Measurements from ENCODE around the gene RBX1. TPM values are rescaled to one million over a fixed set of nuclear protein-coding genes. Genes with fewer than 3 reads are reported as not detected.

RBX1 gene
- 77.8 and 117 TPM in 2 replicates for total RNA-seq (ENCODE audit: low replicate concordance)

DNA sequence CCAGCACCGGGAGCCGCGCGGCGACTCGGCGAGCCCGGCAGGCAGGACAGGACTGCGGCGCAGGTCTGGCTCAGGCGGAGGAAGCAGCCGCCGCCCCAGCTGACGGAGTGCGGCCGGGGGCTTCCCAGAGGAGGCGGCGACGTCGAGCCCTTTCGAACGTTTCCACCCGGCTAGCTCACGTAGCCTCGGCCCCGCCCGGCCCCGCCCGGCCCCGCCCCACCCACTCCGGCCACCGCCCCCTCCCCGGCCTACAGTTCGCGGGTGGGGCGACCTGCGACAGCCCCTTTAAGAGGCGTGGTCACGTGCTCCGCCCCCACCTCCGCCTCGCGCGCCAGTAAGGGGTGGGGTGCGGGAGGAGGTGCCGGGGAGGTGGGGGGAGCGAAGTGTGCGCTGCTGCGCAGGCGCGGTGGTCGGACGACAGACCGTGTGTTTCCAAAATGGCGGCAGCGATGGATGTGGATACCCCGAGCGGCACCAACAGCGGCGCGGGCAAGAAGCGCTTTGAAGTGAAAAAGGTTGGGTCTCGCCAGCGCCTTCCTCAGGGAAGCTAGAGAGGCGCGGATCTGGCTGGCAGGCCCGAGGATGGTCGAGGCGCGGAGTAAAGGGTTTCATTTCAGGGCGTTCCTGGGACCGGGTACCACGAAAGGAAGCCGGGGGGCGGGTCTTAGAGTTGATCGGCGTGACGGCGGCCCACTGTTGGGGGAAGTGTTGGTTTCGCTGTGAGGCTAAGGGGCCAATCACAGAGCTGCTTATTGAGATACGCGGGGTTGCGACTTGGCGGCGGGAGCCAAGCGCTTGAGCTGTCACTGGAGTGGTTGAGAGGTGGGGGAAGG is at the start of gene RBX1:
TSS of gene RBX1 (plus strand) at position 417 of the 833 bp plus-strand sequence. CDS start at position 438, 21 bp downstream.
- H3K9ac ChIP-seq: peak within 1 kb of the TSS; percentile 84
- H3K79me2 ChIP-seq (ENCODE audit: low read depth): peaks cover 45% of the 10 kb centered on the region
- Mint-ChIP-seq H3K4me1 (peaks cover 17% of the 10 kb centered on the region), H3K27me3 (ENCODE audit: insufficient read depth, low read depth) (peaks cover 2% of the 10 kb centered on the region), H3K9me3 (no peaks in the 10 kb centered on the region), H3K4me3 (peak within 1 kb of the TSS; percentile 99), H3K36me3 (peaks cover 12% of the 10 kb centered on the region), H3K27ac (peak within 1 kb of the TSS; percentile 95)
- no peaks in the 10 kb centered on the region for H3K9me3 ChIP-seq (ENCODE audit: low read depth)
- peak within 1 kb of the TSS; percentile 86 for H3K4me3 ChIP-seq
- no peaks in the 10 kb centered on the region for H4K20me1 ChIP-seq (ENCODE audit: low read depth)
- peak; percentile 99 for DNase-seq (ENCODE audit: low spot score)
- peak within 1 kb of the TSS; percentile 92 for H2AFZ ChIP-seq (replicated peaks)
- no peaks in the 10 kb centered on the region for H3K27me3 ChIP-seq
- peaks cover 9% of the 10 kb centered on the region for H3F3A ChIP-seq (ENCODE audit: low read depth)
- no peaks in the 10 kb centered on the region for H3K4me1 ChIP-seq
- peaks cover 2% of the 10 kb centered on the region for H3K36me3 ChIP-seq
- H3K27ac ChIP-seq: peak within 1 kb of the TSS; percentile 91
- peak within 1 kb of the TSS; percentile 88 for H3K4me2 ChIP-seq
- TF ChIP-seq, protein P1, sequence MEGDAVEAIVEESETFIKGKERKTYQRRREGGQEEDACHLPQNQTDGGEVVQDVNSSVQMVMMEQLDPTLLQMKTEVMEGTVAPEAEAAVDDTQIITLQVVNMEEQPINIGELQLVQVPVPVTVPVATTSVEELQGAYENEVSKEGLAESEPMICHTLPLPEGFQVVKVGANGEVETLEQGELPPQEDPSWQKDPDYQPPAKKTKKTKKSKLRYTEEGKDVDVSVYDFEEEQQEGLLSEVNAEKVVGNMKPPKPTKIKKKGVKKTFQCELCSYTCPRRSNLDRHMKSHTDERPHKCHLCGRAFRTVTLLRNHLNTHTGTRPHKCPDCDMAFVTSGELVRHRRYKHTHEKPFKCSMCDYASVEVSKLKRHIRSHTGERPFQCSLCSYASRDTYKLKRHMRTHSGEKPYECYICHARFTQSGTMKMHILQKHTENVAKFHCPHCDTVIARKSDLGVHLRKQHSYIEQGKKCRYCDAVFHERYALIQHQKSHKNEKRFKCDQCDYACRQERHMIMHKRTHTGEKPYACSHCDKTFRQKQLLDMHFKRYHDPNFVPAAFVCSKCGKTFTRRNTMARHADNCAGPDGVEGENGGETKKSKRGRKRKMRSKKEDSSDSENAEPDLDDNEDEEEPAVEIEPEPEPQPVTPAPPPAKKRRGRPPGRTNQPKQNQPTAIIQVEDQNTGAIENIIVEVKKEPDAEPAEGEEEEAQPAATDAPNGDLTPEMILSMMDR (IDR thresholded peaks at IDR 0.05): no peak
- no peak for TF ChIP-seq EZH2phosphoT487 (IDR thresholded peaks at IDR 0.05)
- TF ChIP-seq EZH2 (IDR thresholded peaks at IDR 0.05): no peak

DNA sequence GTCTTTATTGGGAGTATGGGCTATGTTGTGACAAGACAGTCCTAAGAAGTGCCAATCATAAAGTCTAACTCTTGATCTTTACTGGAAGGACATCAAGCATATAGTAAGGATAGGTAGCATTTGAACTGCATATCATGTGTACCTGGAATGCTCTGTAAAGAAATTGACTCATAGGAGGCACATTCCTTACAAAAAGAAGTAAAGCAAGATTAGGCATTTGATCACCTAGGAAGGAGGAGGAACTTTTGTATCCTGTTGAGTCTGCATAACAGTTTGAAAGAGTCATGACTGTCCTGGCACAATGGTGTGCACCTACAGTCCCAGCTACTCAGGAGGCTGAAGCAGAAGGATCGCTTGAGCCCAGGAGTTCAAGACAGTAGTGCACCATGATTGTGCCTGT is 47.1 kb upstream of the RBX1 start:
- no peaks in the 10 kb centered on the region for H3K4me1 ChIP-seq
- H3K79me2 ChIP-seq (ENCODE audit: low read depth): no peaks in the 10 kb centered on the region
- Mint-ChIP-seq H3K4me3 (no peak overlapping the region), H3K9me3 (no peaks in the 10 kb centered on the region), H3K27ac (peak overlapping the region; percentile 7), H3K36me3 (peaks cover 7% of the 10 kb centered on the region), H3K27me3 (ENCODE audit: insufficient read depth, low read depth) (no peaks in the 10 kb centered on the region), H3K4me1 (no peaks in the 10 kb centered on the region)
- TF ChIP-seq EZH2phosphoT487 (IDR thresholded peaks at IDR 0.05) (no peak), EZH2 (IDR thresholded peaks at IDR 0.05) (no peak)
- TF ChIP-seq, protein P1 (IDR thresholded peaks at IDR 0.05): no peak
- no peaks in the 10 kb centered on the region for H3F3A ChIP-seq (ENCODE audit: low read depth)
- no peak overlapping the region for H3K4me2 ChIP-seq
- H3K9me3 ChIP-seq (ENCODE audit: low read depth): no peaks in the 10 kb centered on the region
- no peak for DNase-seq (ENCODE audit: low spot score)
- H4K20me1 ChIP-seq (ENCODE audit: low read depth): no peaks in the 10 kb centered on the region
- no peak overlapping the region for H3K27ac ChIP-seq
- H3K36me3 ChIP-seq: no peaks in the 10 kb centered on the region
- no peak overlapping the region for H2AFZ ChIP-seq (replicated peaks)
- H3K27me3 ChIP-seq: no peaks in the 10 kb centered on the region
- no peak overlapping the region for H3K9ac ChIP-seq
- no peak overlapping the region for H3K4me3 ChIP-seq

- Mint-ChIP-seq H3K36me3 (peaks cover 11% of the 10 kb centered on the region), H3K27me3 (ENCODE audit: insufficient read depth, low read depth) (no peaks in the 10 kb centered on the region), H3K9me3 (no peaks in the 10 kb centered on the region), H3K4me3 (no peak overlapping the region), H3K4me1 (no peaks in the 10 kb centered on the region), H3K27ac (no peak overlapping the region)
- Histone ChIP-seq H3K9ac (no peak overlapping the region), H2AFZ (replicated peaks) (no peak overlapping the region), H3K27me3 (no peaks in the 10 kb centered on the region), H3K9me3 (ENCODE audit: low read depth) (no peaks in the 10 kb centered on the region), H3F3A (ENCODE audit: low read depth) (no peaks in the 10 kb centered on the region), H4K20me1 (ENCODE audit: low read depth) (no peaks in the 10 kb centered on the region), H3K4me1 (no peaks in the 10 kb centered on the region), H3K79me2 (ENCODE audit: low read depth) (no peaks in the 10 kb centered on the region), H3K36me3 (peaks cover 3% of the 10 kb centered on the region), H3K4me3 (no peak overlapping the region), H3K4me2 (no peak overlapping the region), H3K27ac (no peak overlapping the region)
- no peak for DNase-seq (ENCODE audit: low spot score)
- TF ChIP-seq, protein P1 (IDR thresholded peaks at IDR 0.05): no peak
These were observed 42.3 kb upstream of the RBX1 start for GRCh38 chr22:40908895-40909294.

All from neural progenitor cell (in vitro differentiated cells).